Activated CD8-positive, alpha-beta memory T cell treated with anti-CD3 and anti-CD28 coated beads for 24 hours (primary cell): Measurements from ENCODE around the gene FDX1.

ENCODE experiments used
- DNase-seq: peaks from one replicate; pipeline ENCODE4 v3.0.0-alpha.2; 2020

The FDX1 gene

GRCh38 chr11:110431674-110432073 lies 1.9 kb downstream of the FDX1 start:
- no peak for DNase-seq

GRCh38 chr11:110432713-110433392 lies 3.1 kb downstream of the FDX1 start:
- no peak for DNase-seq

GRCh38 chr11:110433393-110434333 lies 3.9 kb downstream of the FDX1 start:
- no peak for DNase-seq

GRCh38 chr11:110434952-110435779 lies 5.4 kb downstream of the FDX1 start:
- DNase-seq: no peak

- no peak for DNase-seq
These were observed 6.3 kb downstream of the FDX1 start for GRCh38 chr11:110435780-110436717.

- no peak for DNase-seq
These were observed 8.3 kb downstream of the FDX1 start for GRCh38 chr11:110438017-110438416.

GRCh38 chr11:110445437-110445836 lies 15.7 kb downstream of the FDX1 start:
- DNase-seq: no peak

- DNase-seq: no peak
These were observed 16.3 kb downstream of the FDX1 start for GRCh38 chr11:110446061-110446460.

- no peak for DNase-seq
These were observed 16.8 kb downstream of the FDX1 start for GRCh38 chr11:110446594-110446993.

GRCh38 chr11:110447343-110447742 lies 17.6 kb downstream of the FDX1 start:
- DNase-seq: no peak

GRCh38 chr11:110447897-110448745 lies 18.4 kb downstream of the FDX1 start:
- DNase-seq: no peak

- DNase-seq: no peak
These were observed 20.5 kb downstream of the FDX1 start for GRCh38 chr11:110450246-110450645.

- no peak for DNase-seq
These were observed 23.0 kb downstream of the FDX1 start for GRCh38 chr11:110452720-110453119.

- DNase-seq: no peak
These were observed 24.1 kb downstream of the FDX1 start for GRCh38 chr11:110453684-110454354.

- DNase-seq: no peak
These were observed 24.9 kb downstream of the FDX1 start for GRCh38 chr11:110454609-110455008.

GRCh38 chr11:110455718-110456117 lies 26.0 kb downstream of the FDX1 start:
- no peak for DNase-seq

- DNase-seq: no peak
These were observed 33.4 kb downstream of the FDX1 start for GRCh38 chr11:110463153-110463552.

GRCh38 chr11:110465231-110465630 lies 35.5 kb downstream of the FDX1 start:
- DNase-seq: no peak

- DNase-seq: no peak
These were observed 37.8 kb downstream of the FDX1 start for GRCh38 chr11:110467556-110467955.

- DNase-seq: no peak
These were observed 38.4 kb downstream of the FDX1 start for GRCh38 chr11:110468121-110468520.

GRCh38 chr11:110469127-110469526 lies 39.4 kb downstream of the FDX1 start:
- no peak for DNase-seq
